Panc1 (cell line): ENCODE results near the gene ZNF528. TPM values are rescaled to one million over a fixed set of nuclear protein-coding genes. Genes with fewer than 3 reads are reported as not detected.

Experiments used
- total RNA-seq: library from RNA; stranded (reverse); gene quantifications from one replicate; pipeline ENCODE4 v1.2.1, GENCODE V29; 2021; ENCODE audit not compliant: unreplicated experiment

Gene ZNF528
- total RNA-seq, 1 experiment from 2014 or later: 9.3 TPM

Other genes with a start within 250 kb of the ZNF528 start
- gene ZNF836, start 226.2 kb upstream of the ZNF528 start, total RNA-seq: 6.3 TPM
- gene PPP2R1A, start 207.8 kb upstream of the ZNF528 start, total RNA-seq: 146 TPM
- gene ZNF766, start 128.3 kb upstream of the ZNF528 start, total RNA-seq: 13.9 TPM
- 11.5 TPM for gene ZNF480, start 100.7 kb upstream of the ZNF528 start, total RNA-seq
- not detected for gene ZNF610, start 61.6 kb upstream of the ZNF528 start, total RNA-seq
- gene ZNF880, start 27.9 kb upstream of the ZNF528 start, total RNA-seq: 10.9 TPM
- not detected for gene ZNF534, start 31.3 kb downstream of the ZNF528 start, total RNA-seq
- gene ZNF578, start 55.7 kb downstream of the ZNF528 start, total RNA-seq: not detected
- gene ZNF808, start 129.8 kb downstream of the ZNF528 start, total RNA-seq: 19.1 TPM
- gene ZNF701, start 172.4 kb downstream of the ZNF528 start, total RNA-seq: 16.4 TPM
- 31.9 TPM for gene ZNF83, start 240.5 kb downstream of the ZNF528 start, total RNA-seq